MM.1S (cell line): ENCODE data around the gene PREB.

ENCODE experiments used
- DNase-seq: peaks from one replicate; pipeline ENCODE4 v3.0.0-alpha.2; 2015
- H2AFZ ChIP-seq: fragments of 300-600 bp; sonication (generic); 2 replicates; pipeline ENCODE4 v1.6.0; 2016; ENCODE audit warnings: antibody characterized with exemption, low read length
- H3F3A ChIP-seq: fragments of 300-600 bp; sonication (generic); 2 replicates; pipeline ENCODE4 v1.6.1; 2016; ENCODE audit warnings: mild to moderate bottlenecking, antibody characterized with exemption, low read length, moderate library complexity, mixed read lengths; ENCODE audit not compliant: insufficient read depth
- H3K27ac ChIP-seq: fragments of 300-600 bp; sonication (generic); 2 replicates; pipeline ENCODE4 v1.5.1; 2016; ENCODE audit warnings: mild to moderate bottlenecking, low read length
- H3K27me3 ChIP-seq: fragments of 300-600 bp; sonication (generic); replicated peaks from 2 replicates; pipeline ENCODE4 v1.6.0; 2016; ENCODE audit warnings: low read length; ENCODE audit not compliant: insufficient read depth
- H3K36me3 ChIP-seq: fragments of 300-600 bp; sonication (generic); replicated peaks from 2 replicates; pipeline ENCODE4 v1.6.1; 2016; ENCODE audit warnings: mild to moderate bottlenecking, low read length, mixed read lengths; ENCODE audit not compliant: insufficient read depth
- H3K4me1 ChIP-seq: fragments of 300-600 bp; sonication (generic); 2 replicates; pipeline ENCODE4 v1.6.1; 2016; ENCODE audit warnings: low read length, mixed read lengths
- H3K4me2 ChIP-seq: fragments of 300-600 bp; sonication (generic); 2 replicates; pipeline ENCODE4 v1.6.0; 2016; ENCODE audit warnings: low read depth, low read length
- H3K4me3 ChIP-seq: fragments of 300-600 bp; sonication (generic); 2 replicates; pipeline ENCODE4 v1.5.1; 2016; ENCODE audit warnings: low read length, mixed read lengths
- H3K79me2 ChIP-seq: fragments of 300-600 bp; sonication (generic); 2 replicates; pipeline ENCODE4 v1.6.1; 2016; ENCODE audit warnings: mixed run types, low read length, mixed read lengths
- H3K9ac ChIP-seq: fragments of 300-600 bp; sonication (generic); 2 replicates; pipeline ENCODE4 v1.6.1; 2016; ENCODE audit warnings: low read length, mixed read lengths
- H3K9me2 ChIP-seq: fragments of 300-600 bp; sonication (generic); replicated peaks from 2 replicates; pipeline ENCODE4 v1.6.1; 2016; ENCODE audit warnings: mild to moderate bottlenecking, low read length, mixed read lengths; ENCODE audit not compliant: insufficient read depth
- H3K9me3 ChIP-seq: fragments of 300-600 bp; sonication (generic); replicated peaks from 2 replicates; pipeline ENCODE4 v1.6.1; 2016; ENCODE audit warnings: mild to moderate bottlenecking, low read length, mixed read lengths; ENCODE audit not compliant: insufficient read depth
- H4K20me1 ChIP-seq: fragments of 300-600 bp; sonication (generic); 2 replicates; pipeline ENCODE4 v1.6.1; 2016; ENCODE audit warnings: mild to moderate bottlenecking, low read length, moderate library complexity, mixed read lengths; ENCODE audit not compliant: insufficient read depth
- CTCF ChIP-seq: fragments of 300-600 bp; sonication (generic); IDR thresholded peaks from 2 replicates; pipeline ENCODE4 v1.5.1; 2016; ENCODE audit warnings: antibody characterized with exemption, low read length, mixed read lengths
- EZH2 ChIP-seq: fragments of 300-600 bp; sonication (generic); optimal IDR thresholded peaks from 2 replicates; pipeline ENCODE3; 2017; ENCODE audit warnings: low read depth, mild to moderate bottlenecking, antibody characterized with exemption, low read length, mixed read lengths
- EZH2phosphoT487 ChIP-seq: fragments of 300-600 bp; sonication (generic); IDR thresholded peaks from 2 replicates; pipeline ENCODE4 v1.6.1; 2018; ENCODE audit warnings: antibody characterized with exemption, low read length

Gene PREB

GRCh38 chr2:27130396-27130795, 4.0 kb downstream of the PREB start:
- peaks cover 25% of the 10 kb centered on the region for H3K79me2 ChIP-seq
- H2AFZ ChIP-seq, result no peak overlapping the region
- no peaks in the 10 kb centered on the region for H3K9me3 ChIP-seq
- H3K4me3 ChIP-seq, result no peak overlapping the region
- H3K36me3 ChIP-seq, result peaks cover 10% of the 10 kb centered on the region; the same call in 1 of the 2 replicates
- H3K27ac ChIP-seq, result no peak overlapping the region
- no peaks in the 10 kb centered on the region for H4K20me1 ChIP-seq
- H3K4me2 ChIP-seq, result no peak overlapping the region
- TF ChIP-seq EZH2phosphoT487 (no peak), CTCF (no peak), EZH2 (no peak)
- H3K9me2 ChIP-seq, result no peaks in the 10 kb centered on the region
- no peak for DNase-seq
- no peak overlapping the region for H3K9ac ChIP-seq
- 0 out of 2 replicates have a peak, but pooled peaks cover 7% of the 10 kb centered on the region for H3F3A ChIP-seq
- H3K4me1 ChIP-seq, result no peaks in the 10 kb centered on the region
- no peaks in the 10 kb centered on the region for H3K27me3 ChIP-seq

GRCh38 chr2:27128668-27129571, 5.5 kb downstream of the PREB start:
- 0 out of 2 replicates have a peak, but pooled peaks cover 2% of the 10 kb centered on the region for H3F3A ChIP-seq
- H3K4me1 ChIP-seq, result no peaks in the 10 kb centered on the region
- H3K9ac ChIP-seq, result no peak overlapping the region
- H3K9me3 ChIP-seq, result no peaks in the 10 kb centered on the region
- H3K9me2 ChIP-seq, result no peaks in the 10 kb centered on the region
- H3K4me2 ChIP-seq, result no peak overlapping the region
- DNase-seq, result no peak
- H3K79me2 ChIP-seq, result peaks cover 20% of the 10 kb centered on the region
- H2AFZ ChIP-seq, result no peak overlapping the region
- H3K27ac ChIP-seq, result no peak overlapping the region
- H3K36me3 ChIP-seq, result peaks cover 10% of the 10 kb centered on the region; the same call in 1 of the 2 replicates
- H3K4me3 ChIP-seq, result no peak overlapping the region
- no peaks in the 10 kb centered on the region for H4K20me1 ChIP-seq
- H3K27me3 ChIP-seq, result no peaks in the 10 kb centered on the region
- TF ChIP-seq CTCF (no peak), EZH2phosphoT487 (no peak), EZH2 (no peak)

- no peak overlapping the region for H3K4me3 ChIP-seq
- peaks cover 11% of the 10 kb centered on the region for H3K79me2 ChIP-seq
- no peaks in the 10 kb centered on the region for H4K20me1 ChIP-seq
- H2AFZ ChIP-seq, result no peak overlapping the region
- no peak overlapping the region for H3K27ac ChIP-seq
- H3K4me2 ChIP-seq, result no peak overlapping the region
- no peaks in the 10 kb centered on the region for H3K27me3 ChIP-seq
- H3K9me3 ChIP-seq, result no peaks in the 10 kb centered on the region
- H3F3A ChIP-seq, result no peaks in the 10 kb centered on the region
- H3K4me1 ChIP-seq, result no peaks in the 10 kb centered on the region
- DNase-seq, result no peak
- TF ChIP-seq EZH2phosphoT487 (no peak), EZH2 (no peak), CTCF (no peak)
- H3K9me2 ChIP-seq, result no peaks in the 10 kb centered on the region
- H3K36me3 ChIP-seq, result peaks cover 10% of the 10 kb centered on the region; the same call in 1 of the 2 replicates
- no peak overlapping the region for H3K9ac ChIP-seq
These were observed 6.4 kb downstream of the PREB start for GRCh38 chr2:27127883-27128667.
